ENCODE measurements around the gene UBE2L5.

The UBE2L5 gene

GRCh38 chr13:30422054-30422839, at the start of gene UBE2L5:
TSS of gene UBE2L5 (plus strand) at chr13:30422493. CDS start at chr13:30427991, 5,498 bp downstream.
- peak; percentile 81 for DNase-seq

DNA sequence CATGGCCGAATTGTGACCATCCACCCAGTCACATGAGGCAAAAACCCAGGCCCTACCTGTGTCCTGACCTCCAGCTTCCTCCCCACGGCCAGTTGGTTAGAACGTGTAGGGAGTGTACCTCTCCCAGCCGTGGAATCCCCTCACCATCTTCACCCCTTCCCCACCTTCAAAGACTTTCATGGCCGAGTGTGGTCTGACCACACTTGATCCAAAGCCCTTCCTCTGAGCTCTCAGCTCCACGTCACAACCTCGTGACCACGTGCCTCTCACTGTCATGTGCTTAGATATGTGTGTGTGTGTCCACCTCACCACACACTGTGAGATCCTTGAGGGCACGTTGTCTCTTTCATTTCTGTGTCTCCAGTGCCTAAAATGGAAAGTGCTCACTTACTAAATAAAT, 48.6 kb upstream of the UBE2L5 start:
- peak; percentile 35 for DNase-seq

DNA sequence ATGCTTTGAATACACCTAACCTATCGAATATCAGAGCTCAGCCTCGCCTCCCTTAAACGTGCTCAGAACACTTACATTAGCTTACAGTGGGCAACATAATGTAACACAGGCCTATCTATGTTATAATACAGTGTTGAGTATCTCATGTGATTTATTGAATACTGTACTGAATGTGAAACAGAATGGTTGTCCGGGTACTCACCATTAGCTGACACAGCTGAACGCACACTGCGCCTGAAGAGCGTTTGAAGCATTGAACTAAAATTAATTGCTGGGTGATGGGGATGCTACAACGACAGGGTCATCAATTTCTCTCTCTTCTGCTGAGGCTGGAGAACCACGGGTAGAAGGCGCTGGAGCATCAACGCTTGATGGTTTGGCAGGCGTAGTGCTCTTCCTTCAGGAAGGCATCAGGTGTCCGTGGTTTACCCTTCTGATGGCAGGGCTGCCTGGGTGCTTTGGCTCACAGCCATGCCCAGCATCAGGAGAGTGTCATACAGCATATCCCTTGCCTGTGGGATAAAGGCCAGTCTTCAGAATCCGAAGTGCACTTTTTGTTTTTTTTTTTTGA, 46.9 kb upstream of the UBE2L5 start:
- peak; percentile 16 for DNase-seq

GRCh38 chr13:30376426-30377311, 45.6 kb upstream of the UBE2L5 start:
- DNase-seq = peak; percentile 81

DNA sequence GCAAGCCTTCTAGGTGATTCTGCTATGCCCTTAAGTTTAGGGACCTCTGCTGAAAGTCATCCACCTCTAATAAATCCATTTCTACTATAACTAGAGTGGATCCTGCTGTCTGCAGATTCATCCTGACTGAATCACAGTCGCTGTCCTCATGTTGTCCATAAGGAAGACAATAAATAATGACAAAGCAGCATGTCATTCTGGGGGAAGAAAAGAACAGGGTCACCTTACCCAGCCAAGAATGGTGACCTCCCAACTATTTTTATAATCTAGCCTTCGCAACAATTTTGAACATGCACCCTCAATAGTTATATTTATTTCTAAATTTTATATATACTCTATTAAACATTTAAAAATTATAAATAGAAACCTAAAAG, 45.0 kb upstream of the UBE2L5 start:
- no peak for DNase-seq

DNA sequence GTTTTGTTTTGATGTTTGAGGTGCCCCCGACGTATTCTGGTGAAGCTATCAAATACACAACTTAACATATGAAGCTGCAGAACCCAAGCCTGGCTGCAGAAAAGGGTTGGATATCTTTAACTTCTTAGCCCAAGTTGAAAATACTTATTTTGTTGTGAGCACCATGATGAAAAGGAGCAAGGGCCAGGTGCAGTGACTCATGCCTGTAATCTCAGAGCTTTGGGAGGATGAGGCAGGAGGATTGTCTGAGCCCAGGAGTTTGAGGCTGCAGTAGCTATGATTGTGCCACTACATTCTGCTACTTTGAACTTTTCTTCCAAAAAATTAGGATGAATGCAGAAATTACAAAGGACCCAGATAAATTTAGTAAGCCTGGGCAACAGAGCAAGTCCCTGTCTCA, 44.1 kb upstream of the UBE2L5 start:
- peak; percentile 60 for DNase-seq

DNA sequence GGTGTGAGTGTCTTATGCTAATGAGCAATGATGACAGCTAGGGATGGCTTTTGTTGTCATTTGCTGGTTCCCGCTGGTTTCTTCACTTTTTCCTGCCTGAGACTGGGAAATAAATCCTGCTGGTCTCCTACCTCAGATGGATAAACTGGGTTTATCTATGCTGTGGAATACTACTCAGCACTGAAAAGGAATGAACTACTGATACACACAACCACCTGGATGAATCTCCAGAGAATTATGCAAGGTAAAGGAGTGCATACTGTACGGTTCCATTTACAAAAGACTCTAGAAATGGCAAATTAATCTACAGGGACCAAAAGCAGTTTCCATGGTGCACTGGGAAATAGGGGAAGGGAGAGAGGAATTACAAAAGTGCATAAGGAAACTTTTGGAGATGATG, 41.2 kb upstream of the UBE2L5 start:
- DNase-seq = no peak

GRCh38 chr13:30382836-30383525, 39.3 kb upstream of the UBE2L5 start:
- peak; percentile 53 for DNase-seq

- no peak for DNase-seq
Measured at GRCh38 chr13:30388406-30389283, 33.6 kb upstream of the UBE2L5 start.

DNA sequence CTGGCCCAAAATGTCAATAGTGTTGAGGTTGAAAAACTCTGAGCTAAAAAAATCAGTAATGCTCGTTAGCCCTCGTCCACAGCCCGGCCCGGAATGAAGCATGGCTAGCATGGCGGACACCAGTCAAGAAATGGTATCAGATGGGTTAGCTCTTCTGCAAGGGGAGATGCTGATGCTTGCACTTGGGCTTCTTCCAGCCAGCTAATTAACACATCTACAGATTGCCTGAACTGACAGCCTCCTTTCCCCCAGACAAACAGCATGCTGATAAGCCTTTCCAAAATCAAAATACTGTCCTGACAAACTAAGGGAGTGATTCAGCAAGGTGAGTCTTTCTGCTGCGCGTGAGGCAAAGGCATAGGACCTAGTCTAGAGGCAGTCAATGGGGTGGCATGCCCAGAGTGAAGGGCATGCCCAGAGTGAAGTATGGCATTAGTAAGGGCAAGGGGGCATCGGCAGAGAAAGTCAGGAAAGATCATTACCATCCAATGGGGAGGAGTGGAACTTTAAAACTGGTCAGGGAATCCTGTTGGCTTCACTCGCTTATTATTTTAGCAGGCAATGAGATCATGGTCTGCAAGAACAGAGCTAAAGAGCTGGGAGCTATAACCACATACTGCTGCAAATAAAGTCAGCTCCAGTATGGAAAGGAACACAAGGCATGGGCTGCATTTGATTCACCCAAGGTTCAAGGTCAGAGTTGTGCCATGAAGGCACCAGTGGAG, 30.2 kb upstream of the UBE2L5 start:
- DNase-seq = no peak

DNA sequence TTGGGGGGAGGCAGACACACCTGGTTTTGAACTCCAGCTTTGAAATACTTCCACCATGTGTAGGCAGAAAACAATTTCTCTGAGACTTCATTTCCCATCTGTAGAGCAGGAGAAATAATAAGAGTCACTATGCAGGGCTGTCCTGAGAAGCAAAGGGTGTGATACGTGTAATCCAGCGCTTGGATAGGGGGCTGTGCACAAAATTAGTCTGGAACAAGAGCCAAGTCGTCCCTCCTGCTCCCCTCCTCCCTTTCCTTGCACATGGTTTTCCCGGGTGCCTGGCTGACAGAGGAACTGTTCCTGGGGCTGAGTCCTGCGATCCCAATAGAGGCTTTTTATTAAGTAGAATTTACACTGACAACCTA, 29.6 kb upstream of the UBE2L5 start:
- DNase-seq = no peak

DNA sequence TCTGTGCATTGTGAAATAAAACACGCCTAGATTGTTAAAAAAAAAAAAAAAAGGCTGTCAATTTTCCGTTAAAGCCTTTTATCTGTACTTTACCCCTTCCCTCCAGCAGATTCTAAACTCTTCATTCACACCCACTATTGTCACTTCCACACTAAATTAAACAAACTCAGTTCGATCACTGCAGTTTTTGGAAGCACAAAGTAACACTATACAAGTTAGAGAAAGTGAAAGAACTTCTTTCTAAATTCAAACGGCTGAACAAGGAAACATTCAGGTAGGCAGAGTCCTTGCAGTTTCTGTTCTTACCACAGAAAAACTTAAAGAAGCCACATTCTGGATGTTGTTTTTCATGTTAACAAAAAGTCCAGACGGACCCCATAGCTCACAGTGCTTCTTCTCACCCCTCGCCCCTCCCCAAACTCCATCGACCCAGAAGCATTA, 27.5 kb upstream of the UBE2L5 start:
- DNase-seq = peak; percentile 43

- peak; percentile 84 for DNase-seq
Measured at GRCh38 chr13:30395192-30396158, 26.8 kb upstream of the UBE2L5 start.

- peak; percentile 54 for DNase-seq
Measured at GRCh38 chr13:30396434-30397075, 25.7 kb upstream of the UBE2L5 start.

DNA sequence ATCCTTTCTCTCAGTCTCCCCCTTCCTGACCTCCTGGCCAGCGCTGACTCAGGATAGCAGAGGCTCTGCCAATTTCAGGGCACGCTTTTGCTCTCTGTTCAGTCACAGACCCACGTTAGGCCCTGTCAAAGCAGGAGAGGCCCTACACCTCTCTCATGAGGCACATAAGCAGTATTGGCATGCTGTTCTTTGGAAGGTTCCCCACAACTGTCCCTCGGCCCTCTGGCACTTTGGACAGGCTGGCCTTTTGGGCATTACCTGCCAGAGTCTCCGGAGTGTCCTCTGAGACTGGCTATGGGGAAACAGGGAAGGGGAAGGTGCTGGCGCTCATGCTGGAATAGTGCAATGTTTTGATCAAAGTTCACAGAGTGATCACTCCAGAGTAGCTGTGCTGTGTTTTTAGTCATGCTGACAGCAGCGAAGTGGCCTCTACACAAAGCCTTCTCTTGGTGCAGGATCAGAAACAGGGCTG, 23.7 kb upstream of the UBE2L5 start:
- no peak for DNase-seq

DNA sequence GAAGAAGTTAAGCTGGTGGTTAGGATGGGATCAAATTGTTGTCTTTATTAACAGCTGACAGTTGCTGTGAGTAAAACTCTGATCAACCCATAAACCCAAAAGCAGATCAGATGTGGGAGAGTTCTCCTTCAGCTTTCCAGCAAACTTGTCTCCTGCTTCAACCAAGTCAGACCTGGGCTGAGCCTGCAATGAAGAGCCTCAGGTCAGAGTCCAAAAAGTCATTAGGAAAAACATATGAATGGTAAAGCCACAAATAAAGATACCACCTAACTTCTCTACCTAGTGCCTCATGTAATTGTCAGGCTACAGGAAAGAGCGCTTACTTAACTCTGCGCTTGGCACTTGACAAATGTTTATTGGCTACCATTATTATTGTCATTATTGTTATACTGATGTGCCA, 21.9 kb upstream of the UBE2L5 start:
- DNase-seq = no peak

DNA sequence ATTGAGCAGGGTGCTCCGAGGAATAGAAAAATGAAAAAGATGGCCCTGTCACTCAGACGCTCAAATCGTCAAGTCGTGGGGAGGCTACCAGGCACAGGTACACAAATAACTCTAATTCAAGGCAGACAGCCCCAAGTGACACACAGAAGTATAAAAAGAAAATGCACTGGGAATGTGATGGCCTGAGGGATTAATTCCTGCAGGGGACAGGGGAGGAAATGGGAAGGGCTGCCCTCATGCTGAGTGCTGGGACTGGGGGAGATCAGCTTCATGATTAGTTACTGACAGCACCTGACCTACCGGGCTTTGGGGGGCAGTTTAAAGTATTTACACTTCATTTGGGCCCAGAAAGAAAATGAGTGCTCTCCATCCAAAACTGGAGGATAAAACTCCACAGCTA, 20.9 kb upstream of the UBE2L5 start:
- no peak for DNase-seq

- no peak for DNase-seq
Measured at GRCh38 chr13:30403456-30403855, 18.8 kb upstream of the UBE2L5 start.

- no peak for DNase-seq
Measured at GRCh38 chr13:30404207-30404606, 18.1 kb upstream of the UBE2L5 start.
